ENCODE results near the gene TCF4.

Gene TCF4

GRCh38 chr18:55349685-55350084, 238.3 kb downstream of the TCF4 start:
- DNase-seq (ENCODE audit: low read depth in 2 of 2): no peak

DNA sequence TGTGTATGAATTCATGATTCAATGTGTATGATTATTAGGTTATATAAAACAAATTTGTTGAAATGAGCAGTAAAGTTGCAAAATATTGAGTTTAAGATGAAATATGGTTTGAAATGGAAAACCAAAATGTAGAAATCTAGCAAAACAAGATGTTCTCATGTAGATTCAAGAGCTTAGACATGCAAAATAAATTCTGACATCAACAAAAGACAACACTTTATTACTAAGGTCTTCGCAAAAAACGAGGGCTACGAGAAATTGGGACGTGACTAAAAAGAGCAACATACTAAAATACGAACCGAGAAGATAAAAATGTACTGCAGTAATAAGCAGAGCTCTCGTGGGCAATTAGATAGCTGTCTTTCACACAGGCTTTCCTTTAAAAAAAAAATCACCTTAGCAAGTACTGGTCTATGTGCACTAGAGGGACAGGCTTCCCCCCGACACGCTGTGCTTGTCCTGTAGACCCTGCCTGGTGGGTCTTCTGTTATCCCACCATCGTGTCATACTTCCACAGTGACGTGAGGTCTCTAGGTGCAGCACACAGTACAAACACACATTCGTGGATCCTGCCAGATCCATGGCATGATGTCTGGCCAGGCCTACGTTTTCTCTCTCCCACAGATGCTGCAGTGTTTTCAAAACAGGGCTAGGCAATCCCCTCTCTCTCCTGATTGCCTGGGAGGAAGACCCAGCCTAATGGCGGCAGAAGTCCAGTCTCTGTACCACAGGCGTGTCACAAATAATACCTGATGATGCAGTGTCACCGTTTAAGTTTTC, 240.8 kb downstream of the TCF4 start:
- no peak for DNase-seq (ENCODE audit: low read depth in 2 of 2)

DNA sequence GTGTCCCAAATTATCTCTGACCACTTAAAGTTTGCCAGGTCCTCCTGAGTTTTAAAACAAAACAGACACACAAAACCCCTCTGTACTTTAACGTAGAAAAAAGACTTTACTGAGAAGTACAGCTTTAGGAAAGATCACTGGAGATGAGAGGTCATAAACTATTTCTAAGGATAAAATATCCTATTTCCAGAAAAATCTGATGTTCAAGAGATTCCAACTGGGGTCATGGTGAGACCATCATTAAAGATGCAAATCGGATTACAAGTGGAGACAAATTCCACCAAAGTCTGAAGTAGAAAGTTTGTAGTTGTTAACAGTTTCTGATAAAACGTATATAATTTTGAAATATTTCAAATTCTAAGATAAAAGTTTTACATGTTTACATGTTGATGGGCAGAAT, 241.6 kb downstream of the TCF4 start:
- DNase-seq (ENCODE audit: low read depth in 2 of 2): no peak

DNA sequence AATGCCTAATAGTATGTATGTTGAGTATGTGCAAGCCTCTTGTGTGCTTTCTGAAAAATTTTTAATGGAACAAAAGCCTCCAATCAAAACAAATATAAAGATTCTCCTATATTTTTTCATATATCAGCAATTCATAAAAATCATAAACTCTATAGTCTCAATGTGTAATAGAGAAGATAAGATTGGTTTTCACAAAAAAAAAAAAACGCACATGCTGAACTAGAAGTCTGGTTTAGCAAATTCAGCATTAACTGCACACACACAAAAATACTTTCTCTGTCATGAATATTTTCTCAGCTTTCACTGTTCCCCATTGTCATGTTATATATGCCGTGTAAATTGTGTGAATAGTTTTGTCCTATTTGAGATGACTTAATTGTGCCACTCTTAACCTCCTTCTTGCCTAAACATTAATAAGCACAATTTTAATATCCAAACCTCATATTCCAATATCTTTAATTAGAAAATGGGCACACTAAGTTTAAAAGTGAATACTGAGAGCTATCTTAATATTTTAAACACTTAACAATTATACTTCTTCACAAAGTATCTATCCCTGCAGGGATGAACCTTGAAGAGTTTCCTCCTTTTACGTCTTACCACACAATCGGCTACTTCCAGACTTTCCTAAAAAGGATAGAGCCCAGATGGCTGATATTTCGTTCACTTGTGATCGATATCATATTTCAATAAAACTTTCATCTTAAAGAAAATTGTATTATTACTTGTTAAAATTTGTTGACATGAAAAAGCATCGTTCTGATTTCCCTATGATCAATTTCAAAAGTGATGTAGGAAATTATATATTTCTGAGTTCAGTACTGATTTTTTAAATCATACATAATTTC, 242.7 kb downstream of the TCF4 start:
- DNase-seq (ENCODE audit: low read depth in 2 of 2): no peak

- DNase-seq (ENCODE audit: low read depth in 2 of 2): no peak
Measured at GRCh38 chr18:55343396-55344073, 244.5 kb downstream of the TCF4 start.

GRCh38 chr18:55340998-55341397, 247.0 kb downstream of the TCF4 start:
- DNase-seq (ENCODE audit: low read depth in 2 of 2): no peak

GRCh38 chr18:55339990-55340389, 248.0 kb downstream of the TCF4 start:
- no peak for DNase-seq (ENCODE audit: low read depth in 2 of 2)

- no peak for DNase-seq (ENCODE audit: low read depth in 2 of 2)
Measured at GRCh38 chr18:55338978-55339650, 248.9 kb downstream of the TCF4 start.

DNA sequence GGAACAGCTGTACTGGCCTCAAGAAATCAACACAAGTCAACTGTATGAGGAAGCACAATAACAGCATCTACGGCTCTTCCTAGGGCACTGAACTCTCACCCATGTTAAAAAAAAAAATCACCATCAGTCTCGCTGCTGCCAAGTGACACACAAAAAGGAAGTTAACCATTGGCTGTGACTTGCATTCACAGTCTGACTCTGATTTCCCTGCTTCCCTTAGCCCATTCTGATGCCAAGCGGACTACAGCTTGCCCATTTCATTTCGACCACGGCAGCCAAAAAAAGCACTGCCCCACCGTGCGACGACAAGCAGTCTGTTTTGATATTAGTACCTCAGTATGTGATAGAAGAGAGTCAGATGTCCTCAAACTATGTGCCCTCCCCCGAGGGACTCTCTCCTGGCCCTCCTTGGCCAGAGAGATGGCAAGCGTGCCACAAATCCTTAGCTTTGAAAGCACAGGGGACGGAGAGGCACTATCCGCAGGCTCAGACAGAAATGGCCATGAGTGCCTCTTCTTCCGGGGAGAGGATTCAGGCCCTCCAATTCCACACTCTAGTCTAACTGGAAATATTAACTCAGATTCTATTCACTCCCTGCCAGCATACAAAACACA, 250.0 kb downstream of the TCF4 start:
- no peak for DNase-seq (ENCODE audit: low read depth in 2 of 2)

- DNase-seq (ENCODE audit: low read depth in 2 of 2): no peak
Measured at GRCh38 chr18:55337138-55337537, 250.9 kb downstream of the TCF4 start.

- DNase-seq (ENCODE audit: low read depth in 2 of 2): no peak
Measured at GRCh38 chr18:55336438-55337100, 251.4 kb downstream of the TCF4 start.

DNA sequence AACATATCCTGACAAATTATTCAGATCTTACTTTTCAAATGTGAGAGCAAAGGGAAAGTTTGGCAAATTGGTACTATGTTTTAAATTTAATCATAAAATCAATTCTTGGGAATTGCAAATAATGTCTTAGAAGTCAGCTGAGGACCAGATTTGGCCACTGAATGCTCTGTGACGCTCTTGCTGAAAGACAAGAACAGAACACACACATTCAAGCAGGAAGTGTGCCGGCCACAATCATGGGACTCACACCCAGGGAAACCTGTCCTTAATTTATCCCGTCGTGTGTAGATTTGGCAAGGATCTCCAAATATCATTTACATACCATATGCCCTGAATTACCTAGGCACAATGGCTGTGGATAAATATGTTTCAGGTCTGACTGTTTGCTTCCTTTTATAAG, 253.1 kb downstream of the TCF4 start:
- no peak for DNase-seq (ENCODE audit: low read depth in 2 of 2)

- no peak for DNase-seq (ENCODE audit: low read depth in 2 of 2)
Measured at GRCh38 chr18:55331301-55331700, 256.7 kb downstream of the TCF4 start.

- no peak for DNase-seq (ENCODE audit: low read depth in 2 of 2)
Measured at GRCh38 chr18:55328301-55328700, 259.7 kb downstream of the TCF4 start.

- DNase-seq (ENCODE audit: low read depth in 2 of 2): no peak
Measured at GRCh38 chr18:55327454-55327853, 260.5 kb downstream of the TCF4 start.

GRCh38 chr18:55326134-55326533, 261.9 kb downstream of the TCF4 start:
- no peak for DNase-seq (ENCODE audit: low read depth in 2 of 2)

- DNase-seq (ENCODE audit: low read depth in 2 of 2): no peak
Measured at GRCh38 chr18:55324166-55324565, 263.8 kb downstream of the TCF4 start.

DNA sequence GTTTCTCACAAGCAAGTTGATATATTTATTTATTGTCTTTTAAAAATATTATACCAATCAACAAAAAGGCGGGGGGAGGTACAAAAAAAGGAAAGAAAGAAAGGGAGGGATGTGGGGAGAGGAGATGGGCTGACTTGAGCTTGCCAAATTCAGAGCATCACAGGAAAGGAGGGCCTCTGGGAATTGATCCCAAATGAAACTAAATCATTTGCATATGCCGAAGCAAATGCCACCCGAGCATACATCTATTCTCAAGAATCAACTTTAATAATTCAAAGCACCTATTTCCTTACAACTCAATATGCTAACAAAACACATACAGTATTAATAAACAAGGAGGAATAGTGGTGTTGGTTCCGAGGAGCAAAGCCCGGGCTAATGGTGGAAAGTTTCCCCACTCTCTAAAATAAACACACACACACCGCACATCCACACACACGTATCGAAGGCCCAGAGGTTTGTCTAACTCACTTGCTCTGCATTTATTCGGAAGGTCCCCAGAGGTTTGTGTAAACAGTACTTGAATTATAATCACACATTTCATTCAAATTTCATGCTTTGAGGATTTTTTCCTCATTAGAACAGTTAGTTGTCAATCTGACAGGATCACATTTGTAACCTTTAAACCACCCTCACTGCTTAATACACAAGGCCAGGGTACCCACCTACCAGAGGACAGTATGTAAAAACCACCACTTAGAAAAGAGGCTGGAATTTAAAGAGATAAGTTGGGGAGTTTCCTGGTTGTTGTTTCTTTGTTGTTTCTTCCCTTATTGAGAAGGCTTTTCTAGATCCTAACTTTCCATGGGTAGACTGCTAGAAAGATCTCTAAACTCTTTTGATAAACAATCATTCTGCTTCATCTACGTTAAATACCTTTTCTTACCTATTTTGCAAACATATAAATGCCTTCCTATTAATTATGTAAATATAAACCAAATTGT, 264.7 kb downstream of the TCF4 start:
- no peak for DNase-seq (ENCODE audit: low read depth in 2 of 2)

DNA sequence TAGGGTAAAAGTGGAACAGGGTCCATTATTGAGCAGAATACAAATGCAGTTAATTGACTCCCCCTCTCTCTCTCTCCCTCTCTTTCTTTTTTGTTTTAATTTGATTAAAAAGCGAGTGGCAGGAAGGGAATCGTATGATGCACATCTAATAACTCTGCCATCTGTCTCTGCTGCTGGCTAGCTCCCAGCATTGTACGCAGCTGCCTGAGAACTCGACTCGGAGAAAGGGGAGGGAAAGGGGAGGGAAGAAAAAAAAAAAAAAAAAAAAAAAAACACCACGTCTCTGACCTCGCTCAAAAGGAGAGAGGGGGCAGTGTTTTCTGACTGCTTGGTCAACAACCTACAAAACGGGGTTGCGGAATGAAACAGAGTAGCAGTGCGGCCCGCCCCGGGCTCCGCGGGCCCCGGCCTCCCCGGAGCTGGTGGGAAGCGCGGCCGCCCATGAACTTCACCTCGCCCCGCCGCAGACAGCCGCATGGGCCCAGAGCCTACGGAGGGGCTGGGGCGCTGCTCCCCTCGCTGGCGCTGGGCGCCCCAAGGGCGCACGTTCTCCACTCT, 265.7 kb downstream of the TCF4 start:
- no peak for DNase-seq (ENCODE audit: low read depth in 2 of 2)
